GM21515 (cell line): ENCODE results near the gene MED27.

ENCODE experiments used
- ATAC-seq: cut with Tn5 transposase; IDR thresholded peaks from one replicate; pipeline ENCODE4 v1.9.1; 2021; ENCODE audit not compliant: unreplicated experiment

MED27 gene

DNA sequence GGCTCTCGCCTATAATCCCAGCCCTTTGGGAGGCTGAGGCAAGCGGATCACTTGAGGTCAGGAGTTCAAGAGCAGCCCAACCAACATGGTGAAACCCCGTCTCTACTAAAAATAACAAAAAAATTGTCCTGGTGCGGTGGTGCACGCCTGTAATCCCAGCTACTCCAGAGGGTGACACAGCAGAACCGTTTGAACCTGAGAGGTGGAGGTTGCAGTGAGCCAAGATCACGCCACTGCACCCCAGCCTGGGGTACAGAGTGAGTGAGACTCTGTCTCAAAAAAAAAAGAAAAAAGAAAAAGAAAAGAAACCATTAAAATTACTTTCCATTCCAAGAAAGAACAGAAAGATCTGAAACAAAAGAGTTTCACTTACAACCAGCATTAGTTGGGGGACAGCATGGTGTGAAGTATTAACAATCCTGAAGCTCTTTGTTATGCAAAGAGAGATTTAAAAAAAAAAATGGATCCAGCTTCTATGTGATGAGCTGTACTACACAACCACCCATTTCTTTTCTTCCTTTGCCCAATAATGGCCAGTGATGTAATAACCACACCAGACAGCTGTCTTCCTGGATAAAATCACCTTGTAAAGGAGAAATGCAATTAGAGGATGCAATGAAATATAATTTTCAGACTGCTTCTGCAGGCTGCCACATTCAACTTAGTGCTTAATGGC, 76.9 kb downstream of the MED27 start:
- no peak for ATAC-seq

DNA sequence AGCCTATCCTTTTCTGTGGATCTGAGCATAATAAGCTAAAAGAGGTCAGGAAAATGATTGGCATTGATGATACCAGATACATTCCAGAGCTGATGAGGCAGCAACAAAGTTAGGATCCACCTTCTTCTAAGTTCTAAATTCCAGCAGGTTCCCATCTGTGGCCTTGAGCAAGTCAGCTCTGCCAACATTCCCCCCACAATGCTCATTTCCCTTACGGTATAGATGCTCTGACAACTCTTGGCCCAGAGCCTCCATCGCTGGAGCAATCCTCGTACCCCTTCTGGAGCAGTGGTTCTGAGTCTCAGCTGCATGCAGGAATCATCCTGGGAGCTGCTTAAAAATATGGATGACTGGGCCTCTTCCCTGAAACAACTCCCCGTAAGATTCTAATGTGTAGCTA, 78.1 kb downstream of the MED27 start:
- ATAC-seq = no peak

DNA sequence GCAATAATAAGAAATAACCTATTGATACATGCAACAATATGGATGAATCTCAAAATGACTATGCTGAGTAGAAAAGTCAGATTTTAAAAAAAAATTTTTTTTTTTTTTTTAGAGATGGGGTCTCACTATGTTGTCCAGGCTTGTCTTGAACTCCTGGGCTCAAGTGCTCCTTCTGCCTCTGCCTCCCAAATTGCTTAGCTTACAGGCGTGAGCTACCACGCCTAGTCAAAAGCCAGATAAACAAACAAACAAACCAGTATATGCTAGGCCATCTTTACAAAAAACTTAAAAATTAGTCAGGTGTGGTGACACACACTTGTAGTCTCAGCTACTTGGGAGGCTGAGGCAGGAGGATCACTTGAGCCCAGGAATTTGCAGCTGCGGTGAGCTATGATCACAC, 79.0 kb downstream of the MED27 start:
- no peak for ATAC-seq

DNA sequence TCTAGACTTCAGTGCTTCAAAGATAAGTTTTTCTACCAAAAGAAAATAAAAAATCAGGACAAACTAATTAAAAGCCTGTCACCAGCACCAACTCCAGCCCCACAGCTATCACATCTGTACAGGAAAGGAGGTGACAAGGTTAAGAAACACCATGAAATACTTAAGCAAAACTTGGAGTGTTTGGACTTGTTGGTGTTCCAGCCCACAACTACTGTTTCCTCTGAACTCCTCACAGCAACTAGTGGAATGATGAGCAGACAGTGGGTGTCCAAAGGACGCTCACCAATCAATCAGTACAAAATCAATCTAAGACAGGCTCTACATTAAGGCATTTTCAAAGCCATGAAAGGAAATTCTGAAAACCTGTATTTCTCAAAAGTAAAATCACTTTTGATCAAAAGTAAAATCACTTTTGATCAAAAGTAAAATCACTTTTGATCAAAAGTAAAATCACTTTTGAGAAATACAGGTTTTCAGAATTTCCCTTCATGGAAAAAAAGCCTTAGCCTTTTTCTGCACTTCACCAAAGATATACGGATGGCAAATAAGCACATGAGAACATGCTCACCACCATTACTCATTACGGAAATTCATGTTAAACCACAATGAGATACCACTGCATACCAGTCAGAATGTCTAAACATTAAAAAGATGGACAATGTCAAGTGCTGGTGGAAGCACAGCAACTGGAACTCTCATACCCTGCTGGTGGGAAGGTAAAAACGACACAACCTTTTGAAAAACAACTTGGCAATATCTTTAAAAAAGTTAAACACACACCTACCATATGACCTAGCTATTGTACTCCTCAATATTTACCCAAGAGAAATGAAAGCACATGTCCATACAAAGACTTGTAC, 79.7 kb downstream of the MED27 start:
- ATAC-seq = no peak

DNA sequence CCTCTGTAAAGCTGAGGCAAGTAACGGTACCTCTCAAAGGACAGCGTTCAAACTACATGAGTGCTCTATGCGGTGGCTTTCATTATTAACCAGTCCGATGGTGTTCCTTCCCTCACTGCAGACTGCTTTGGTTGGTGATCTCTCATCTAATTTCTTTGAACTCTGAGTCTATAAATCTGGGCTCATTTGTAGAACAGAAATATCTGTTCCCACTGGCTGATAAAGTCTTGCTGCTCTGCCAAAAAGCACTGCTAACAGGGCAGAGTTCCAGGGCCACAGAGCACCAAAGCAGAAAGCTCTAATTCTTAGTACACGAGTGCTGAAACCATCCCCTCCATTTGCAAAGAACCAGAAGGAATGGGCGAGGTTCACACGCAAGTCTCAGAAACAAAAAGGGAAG, 81.9 kb downstream of the MED27 start:
- ATAC-seq = no peak

DNA sequence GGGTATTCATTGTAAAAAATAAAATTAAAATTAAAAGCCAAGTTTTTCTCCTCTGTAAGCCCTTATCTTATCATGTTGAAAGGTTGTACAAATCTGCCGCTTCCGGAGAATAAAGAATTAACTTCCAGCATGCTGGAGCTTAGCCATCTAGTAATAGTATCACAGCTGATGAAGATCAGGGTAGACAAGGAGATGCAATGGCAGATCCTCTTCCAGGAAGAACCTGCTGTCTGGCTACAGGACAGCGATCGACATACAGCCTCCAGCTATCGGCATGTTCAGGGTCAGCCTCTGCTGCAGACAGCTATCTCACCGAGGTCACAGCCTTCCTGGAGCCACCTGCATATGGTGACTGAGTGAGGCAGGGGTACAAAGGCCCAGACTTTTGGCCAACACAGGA, 82.6 kb downstream of the MED27 start:
- no peak for ATAC-seq

DNA sequence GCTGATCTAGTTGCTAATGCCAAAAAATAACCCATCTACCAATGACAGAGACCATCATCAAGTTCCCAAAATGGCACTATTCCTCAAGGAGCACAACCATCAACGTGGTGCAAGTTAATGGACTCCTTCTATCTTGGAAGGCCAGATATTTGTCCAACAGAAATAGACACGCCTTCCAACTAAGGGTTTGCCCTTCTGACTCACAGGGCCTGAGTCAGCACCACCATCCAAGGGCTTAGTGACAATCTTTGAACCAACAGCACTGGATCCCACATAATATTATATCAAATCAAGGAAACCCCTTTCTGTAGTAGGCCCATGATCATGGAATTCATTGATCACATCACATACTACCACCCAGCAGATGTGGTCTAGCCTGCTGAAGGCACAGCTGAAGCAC, 84.3 kb downstream of the MED27 start:
- no peak for ATAC-seq

DNA sequence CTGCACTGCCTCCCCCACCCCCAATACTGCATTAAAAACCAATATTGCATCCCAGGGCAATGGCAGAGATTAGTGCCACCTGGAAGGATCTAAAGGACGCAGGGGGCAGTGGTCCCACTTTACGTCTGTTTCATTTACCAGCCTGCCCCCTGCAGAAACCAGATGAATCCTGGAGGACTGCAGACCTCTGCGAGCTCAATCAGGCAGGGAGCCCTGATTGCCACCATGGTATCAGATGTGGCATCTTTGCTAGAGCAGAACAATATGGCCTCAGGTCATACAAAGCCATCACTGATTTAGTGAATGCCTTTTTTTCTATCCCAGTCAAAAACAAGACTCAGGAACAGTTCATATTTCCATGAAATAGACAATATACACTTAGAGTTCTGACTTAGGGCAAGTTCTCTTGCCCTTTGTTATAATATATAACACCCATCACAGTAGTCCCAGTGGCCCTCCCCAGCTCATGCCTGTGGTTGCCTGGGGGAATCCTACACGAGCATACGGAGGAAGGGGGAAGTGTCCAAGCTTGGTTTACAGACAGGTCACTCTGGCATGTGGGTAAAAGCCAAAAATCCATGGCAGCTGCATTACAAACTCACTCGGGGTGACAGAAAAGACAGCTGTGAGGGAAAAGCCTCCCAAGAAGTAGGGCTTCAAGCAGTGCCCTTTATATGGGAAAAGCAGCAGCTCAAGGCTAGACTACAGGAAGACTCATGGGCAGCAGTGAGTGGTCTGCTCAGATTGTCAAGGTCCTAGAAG, 85.1 kb downstream of the MED27 start:
- no peak for ATAC-seq

DNA sequence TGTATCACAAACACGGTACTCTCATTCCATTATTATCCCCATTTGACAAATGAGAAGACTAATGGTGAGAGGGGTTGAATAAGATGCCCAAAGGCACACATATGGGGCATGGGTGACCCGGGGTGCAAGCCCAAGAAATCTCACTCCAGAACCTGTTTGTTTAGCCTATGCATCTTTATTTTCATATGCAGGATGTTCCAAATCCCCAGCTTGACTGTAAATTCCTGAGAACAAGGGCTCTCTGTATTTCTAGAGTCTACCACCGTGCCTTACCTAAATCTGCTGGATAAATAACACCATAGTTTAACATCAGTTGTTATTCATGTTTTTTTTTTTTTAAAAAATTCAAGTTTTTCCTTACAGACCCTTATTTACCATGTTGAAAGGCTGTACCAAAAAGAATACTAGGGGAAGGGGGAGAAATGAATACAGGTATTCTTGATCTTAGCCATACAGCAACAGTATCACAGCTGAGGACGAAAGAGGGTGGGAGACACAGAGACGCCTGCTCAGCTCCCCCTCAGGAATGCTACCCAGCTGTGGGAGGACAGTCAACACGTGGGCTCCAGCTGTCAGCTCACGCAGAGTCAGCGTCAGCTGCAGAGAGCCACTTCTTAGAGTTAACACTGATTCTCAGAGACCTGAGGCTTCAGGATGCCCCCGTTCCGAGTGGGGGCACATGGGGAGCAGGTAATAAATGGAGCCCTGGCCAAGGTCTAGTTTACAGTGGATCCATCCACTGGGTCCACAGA, 86.6 kb downstream of the MED27 start:
- ATAC-seq = no peak

DNA sequence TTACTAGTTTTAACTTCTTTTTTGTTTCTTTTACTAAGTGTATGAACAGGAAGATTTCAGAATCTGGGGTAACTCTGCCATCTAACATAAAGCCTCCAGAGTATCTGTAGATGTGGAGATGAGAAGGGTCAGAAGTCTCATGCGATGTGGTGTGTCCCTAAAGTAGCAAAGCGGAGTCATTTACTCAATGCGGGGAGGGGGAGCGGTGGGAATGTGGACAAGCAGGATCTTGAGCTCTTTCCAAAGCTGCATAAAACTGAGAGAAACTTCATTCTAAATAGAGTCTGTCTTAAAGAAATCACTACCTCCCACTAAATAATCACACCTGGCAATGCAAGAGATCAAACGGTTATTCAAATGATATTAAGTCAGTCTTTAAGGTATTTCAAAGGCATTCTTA, 92.4 kb downstream of the MED27 start:
- ATAC-seq = no peak

DNA sequence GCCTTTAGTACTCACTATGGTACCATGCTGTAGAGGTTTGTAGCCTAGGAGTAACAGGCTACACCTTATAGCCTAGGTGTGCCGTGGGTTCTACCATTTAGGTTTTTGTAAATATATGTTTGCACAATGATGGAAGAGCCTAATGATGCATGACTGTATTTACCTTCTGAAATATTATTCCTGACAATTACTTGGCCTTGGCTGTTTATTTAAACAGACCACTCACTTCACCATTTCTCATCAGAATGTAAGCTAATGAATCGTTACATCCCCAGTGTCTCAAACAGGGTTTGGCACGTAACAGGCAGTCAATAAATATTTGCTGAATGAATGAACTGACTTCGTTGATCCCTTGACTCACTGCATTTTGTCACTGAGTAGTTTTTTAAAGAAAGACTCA, 93.1 kb downstream of the MED27 start:
- no peak for ATAC-seq

DNA sequence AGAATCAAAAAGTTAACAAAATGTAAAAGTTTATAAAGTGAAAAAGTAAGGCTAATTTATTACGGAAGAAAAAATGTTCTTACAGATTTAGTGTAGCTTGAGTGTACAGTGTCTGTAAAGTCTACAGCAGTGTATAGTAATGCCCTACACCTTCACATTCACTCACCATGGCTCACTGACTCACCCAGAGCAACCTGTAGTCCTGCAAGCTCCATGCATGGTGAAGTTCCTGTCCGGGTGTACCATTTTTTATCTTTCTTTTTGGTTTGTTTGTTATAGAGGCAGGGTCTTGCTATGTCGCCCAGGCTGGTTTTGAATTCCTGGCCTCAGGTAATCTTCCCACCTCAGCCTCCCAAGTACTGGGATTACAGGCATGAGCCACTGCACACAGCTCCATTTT, 93.6 kb downstream of the MED27 start:
- no peak for ATAC-seq

DNA sequence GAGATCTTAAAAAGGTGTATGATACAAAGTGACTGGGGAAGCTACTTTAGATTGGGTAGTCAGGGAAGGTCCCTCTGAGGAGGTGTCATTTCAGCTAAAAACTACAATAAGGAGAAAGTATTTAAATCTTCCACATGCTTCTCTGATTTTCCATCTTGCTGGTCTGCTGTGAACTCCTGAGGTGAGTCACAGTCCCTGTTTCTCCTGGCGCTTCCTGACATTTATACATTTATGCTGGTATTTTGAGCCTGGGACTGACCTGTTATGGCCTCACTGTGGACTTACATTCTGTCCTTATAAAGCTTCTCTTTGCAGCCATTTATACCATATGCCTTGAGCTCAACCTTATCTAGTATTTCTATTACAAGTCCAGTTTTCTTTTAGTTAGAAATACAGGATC, 95.1 kb downstream of the MED27 start:
- ATAC-seq = no peak

DNA sequence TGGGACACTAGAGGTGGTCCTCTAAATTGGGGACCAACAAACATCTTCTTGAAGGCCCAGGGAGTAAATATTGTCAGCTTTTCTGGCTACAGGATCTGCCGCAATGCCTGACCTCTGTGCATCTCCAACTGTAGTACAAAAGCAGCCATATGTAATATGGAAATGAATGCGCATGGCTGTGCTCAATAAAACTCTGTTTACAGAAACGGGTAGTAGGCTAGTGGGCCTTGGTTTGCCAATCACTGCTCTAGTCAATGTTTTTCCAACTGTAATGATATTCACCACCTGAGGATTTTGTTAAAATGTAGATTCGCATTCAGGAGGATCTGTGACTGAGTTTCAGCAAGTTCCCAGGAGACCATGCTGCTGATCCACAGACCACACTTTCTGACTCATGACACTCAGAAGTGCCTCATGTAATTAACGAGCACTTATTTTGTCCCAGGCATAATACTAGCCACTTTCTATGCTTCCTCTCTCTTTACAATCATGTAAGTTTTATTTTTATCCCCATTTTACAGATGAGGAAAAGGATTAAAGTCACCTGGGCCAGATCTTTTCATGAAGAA, 96.9 kb downstream of the MED27 start:
- ATAC-seq = no peak

DNA sequence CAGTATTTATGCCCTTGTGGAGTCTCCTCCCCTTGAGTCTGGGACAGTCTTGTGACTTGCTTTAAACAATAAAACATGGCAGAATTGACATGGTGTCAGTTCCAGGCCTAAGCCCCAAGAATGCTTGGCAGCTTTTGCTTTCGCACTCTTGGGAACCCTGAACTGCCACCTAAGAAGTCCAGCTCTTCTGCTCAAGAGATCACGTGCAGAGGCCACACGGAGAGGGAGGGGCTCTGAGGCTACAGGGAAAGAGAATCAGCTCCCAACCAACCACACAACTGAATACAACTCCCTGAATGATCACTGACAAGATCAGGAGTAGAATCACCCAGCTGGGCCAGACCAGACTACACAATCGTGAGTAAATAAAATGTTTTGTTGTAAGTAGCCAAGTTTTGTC, 97.6 kb downstream of the MED27 start:
- ATAC-seq = no peak

DNA sequence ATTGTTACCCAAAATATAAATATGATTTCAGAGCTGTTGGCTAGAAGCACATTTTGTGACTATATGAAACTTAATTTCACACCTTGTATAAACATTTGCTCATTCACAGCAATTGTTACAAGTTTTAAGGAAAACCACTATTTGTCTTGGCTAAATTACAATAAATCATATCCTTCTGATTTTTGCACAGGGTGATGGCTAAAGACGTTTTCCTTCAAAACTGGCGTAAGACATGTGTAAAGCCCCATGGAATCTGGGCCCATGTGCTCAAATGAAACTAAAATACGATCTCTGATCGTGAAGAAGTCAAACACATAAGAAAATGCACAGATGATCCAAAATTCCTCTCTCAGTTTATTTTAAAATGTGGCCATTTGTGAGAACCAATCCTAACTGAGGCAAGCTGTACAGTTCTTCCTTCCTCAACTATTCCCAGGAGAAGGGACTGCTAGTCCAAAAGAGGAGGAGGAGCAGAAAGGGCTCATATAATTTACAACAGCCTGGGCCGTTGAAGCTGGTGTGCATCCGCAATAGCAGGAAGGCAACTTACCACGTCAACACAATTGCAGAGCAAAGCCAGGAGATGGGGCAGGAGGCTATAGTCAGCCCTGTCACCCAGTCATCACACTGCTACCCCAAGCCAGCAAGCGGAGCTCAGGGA, 98.4 kb downstream of the MED27 start:
- ATAC-seq = no peak

DNA sequence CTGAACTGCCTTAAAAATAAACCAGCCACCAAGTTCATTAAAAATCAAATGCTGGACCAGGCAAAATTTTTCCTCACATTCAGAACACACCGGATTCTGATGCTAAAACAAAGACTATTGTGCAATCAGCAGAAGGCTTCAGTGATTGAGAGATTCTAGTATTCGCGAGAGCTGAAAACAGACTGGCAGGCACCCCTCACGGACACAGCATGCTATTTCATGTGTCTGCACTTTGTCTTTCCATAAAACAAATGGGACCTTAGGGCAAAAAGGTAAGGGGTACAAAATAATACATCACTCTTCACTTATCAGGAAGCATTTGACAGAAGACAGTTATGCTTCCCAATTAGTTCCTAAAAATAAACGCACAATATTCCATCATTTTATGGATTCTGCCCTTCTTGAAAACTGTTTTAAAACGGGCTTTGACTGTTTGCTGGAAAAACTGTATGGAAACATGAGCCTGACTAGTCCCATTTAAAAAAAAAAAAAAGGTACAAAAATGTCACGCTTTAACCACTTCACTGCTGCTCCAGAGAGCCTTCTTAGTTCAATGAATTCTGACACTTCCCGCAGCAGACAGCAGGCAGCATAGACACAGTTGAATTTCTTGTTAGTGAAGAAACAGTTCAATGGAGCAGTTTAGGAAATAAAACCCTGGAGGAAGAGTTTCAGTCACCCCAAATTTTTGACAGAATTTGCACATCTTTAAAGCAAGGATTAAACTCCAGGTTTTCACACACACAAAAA, 99.2 kb downstream of the MED27 start:
- no peak for ATAC-seq

DNA sequence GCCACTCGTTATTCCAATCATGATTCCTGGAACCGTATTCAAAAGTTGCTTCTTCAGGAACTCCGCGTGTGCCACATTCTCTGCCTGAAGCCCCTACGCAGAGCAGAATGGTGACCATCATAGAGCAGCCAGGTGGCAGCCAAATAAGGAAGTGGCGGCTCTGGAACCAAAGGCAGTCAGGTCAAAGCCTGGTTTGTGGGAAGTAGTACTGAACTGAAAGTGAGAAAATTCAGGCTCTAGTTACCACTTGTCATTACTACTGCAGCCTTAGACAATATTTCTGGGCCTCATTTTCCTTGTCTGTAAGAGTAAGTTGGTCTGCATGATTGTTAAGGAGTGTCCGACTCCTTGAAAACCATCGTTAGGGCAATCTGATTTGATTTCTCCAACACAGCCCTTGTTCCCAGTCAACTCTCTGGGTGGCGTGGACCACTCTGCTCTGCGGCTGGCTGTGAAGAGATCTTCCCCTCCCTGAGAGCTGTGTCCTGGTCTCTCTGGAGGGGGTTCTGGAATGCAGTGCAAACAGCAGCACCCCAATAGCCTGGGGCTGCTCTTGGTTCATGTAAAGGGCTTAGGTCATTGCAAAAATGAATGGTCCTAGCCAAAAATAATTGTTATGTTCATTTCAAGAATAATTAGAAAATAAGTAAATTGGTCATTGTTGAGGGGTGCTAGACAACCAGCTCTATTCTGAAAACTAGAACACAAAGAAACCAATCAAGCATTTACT, 102.4 kb downstream of the MED27 start:
- no peak for ATAC-seq
